ENCODE results near the gene CRIP3.

DNA sequence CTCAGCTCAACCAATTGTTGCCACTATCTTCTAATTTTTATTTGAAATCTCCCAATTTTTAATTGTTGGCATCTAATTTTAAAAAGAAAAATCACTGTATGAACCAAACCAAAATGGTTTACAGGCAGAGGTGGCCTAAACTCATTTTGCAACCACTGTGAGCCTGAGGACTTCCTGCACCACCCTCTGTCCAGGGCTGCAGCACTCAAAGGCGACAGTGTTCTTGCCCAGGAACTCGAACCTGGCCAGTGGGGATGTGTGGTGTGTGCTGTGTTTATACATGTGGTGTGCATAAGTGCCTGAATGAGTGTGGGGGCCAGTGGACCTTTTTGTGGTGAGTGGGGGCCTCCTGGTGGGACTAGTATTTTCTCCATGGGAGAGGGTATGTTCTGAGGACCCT lies 34.9 kb downstream of the CRIP3 start:
- TF ChIP-seq POLR2AphosphoS5 (IDR thresholded peaks at IDR 0.05; ENCODE audit: low read depth, low read length) (no peak), SIN3A (IDR thresholded peaks at IDR 0.05; ENCODE audit: borderline replicate concordance, insufficient read depth, low read length) (no peak), TAF1 (IDR thresholded peaks at IDR 0.05; ENCODE audit: borderline replicate concordance, insufficient read depth, low read length) (no peak)
